Activated CD8-positive, alpha-beta memory T cell treated with anti-CD3 and anti-CD28 coated beads, Interleukin-2, amount 50 U/mL, for 48 hours (primary cell): ENCODE measurements around the gene TWF1.
A peak's percentile ranks its signal among the peaks of the same experiment; 100 is the strongest.
"Not testable (repeated sequence)": the region's sequence is repeated elsewhere in the genome, so short reads cannot be mapped to it uniquely, and the experiment has no call there.

Experiments used
- DNase-seq: peaks from one replicate; pipeline ENCODE4 v3.0.0-alpha.2; 2020

TWF1 gene

GRCh38 chr12:43797561-43798217 lies 8.4 kb downstream of the TWF1 start:
- no peak for DNase-seq

DNA sequence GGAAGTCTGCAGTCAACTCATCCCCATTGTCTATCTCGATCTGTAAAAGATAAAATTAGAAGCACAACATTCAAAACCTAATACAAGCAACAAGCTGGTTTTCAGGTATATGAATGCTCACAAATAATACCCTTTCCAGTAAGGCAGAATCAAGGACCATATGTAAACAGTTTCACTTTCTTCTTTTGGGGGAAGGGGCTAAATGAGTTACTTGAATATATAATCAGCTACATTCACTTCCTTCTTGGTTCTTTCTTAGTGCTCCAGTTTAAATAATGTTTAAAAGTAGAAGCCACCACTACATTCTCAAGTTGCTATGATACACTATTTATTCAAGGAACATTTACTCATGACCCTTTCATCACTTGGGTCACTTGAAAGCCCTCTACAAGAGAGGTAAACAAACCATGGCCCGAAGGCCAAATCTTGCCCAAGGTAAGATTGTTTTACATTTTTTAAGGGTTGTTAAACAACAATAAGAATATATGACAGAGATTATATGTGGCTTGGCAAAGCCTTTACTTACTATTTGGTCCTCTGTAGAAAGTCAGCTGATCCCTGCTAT lies 10.3 kb downstream of the TWF1 start:
- DNase-seq: no peak

DNA sequence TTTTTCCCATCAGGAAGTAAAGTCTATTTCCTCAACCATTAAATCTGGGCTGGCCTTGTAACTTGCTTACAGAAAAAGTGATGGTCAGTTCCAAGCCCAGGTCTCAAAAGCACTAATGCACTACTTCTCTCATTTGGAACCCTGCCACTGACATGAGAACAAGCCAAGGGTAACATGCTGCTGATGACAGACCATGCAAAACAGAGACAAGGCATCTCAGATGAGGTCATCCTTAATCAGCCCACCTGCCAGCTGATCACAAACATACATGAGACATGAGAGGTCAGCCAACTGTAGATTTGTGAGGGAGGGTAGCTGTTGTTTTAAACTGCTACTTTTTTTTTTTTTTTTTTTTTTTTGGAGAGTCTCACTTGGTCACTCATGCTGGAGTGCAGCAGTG lies 16.2 kb downstream of the TWF1 start:
- DNase-seq: no peak

- no peak for DNase-seq
These were observed 19.0 kb downstream of the TWF1 start for GRCh38 chr12:43786899-43787693.

DNA sequence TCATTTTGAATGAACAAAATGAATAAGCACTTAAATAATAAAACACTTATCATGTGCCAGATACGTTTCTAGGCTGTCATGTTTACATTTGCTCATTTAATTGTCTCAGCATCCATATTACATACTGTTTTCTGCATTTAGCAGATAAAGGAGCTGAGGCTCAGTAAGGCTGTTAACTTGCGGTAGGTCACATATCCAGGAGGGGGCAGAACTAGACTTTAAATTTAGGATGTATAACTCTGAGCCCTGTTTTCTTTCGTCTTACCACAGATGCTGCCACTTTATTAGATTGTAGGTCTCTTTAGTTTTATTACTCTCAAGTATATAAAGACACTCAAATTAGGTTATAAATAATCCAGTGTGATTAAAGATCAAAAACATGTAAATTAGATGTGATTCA lies 29.6 kb downstream of the TWF1 start:
- DNase-seq: no peak

DNA sequence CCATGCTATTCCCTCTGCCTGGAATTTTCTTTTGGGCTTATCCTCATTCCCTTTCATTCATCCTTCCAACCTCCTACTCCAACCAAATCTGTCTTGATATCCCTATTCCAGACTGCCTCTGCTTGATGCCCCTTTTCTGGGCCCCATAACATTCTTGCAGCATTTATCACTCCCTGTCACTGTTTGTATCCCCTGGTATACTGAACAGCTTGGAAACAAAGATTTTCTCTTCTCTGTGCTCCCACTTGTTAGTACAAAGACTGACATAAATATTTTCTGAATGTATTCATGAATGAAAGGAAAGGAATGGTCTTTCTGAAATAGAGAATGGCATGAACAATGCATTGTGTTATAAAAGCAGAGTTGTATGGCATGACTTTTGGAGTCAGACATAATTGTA lies 39.8 kb downstream of the TWF1 start:
- no peak for DNase-seq

GRCh38 chr12:43764528-43764927 lies 41.6 kb downstream of the TWF1 start:
- DNase-seq: no peak

DNA sequence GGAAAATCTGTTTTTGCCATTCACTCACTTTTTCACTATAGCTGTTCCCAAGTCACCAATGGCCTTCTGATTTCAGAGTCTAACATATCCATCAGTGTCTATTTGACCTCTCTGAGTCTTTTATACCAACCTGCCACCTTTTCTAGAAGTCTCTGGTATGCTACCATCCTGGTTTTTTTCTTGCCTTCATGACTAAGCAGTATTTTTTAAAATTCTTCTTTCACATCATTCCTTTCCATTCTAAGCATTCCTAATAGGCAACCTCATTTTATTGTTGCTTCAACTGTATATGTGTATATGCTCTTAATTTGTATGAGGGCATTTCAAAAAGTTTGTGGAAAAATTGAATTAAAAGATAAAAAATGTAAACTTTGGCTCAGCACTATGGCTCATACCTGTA lies 42.3 kb downstream of the TWF1 start:
- DNase-seq: no peak

DNA sequence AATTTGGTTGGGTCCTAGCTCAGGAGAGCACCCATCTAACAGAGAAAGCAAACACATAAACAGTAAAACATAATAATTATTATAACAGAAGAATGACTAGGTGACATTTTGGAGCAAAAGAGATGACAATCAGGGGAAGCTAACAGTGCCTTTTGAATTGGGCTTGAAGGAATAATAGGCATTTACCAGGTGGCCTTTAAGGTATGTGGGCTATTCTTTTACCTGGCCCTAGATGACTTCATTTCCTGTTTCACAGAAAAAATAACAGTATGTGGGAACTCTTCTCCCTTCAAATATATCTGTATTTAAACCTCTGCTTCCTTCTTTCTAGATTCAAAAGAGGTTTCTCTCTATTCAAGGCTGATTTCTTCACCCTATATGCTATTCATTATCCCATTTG lies 43.5 kb downstream of the TWF1 start:
- DNase-seq: no peak

DNA sequence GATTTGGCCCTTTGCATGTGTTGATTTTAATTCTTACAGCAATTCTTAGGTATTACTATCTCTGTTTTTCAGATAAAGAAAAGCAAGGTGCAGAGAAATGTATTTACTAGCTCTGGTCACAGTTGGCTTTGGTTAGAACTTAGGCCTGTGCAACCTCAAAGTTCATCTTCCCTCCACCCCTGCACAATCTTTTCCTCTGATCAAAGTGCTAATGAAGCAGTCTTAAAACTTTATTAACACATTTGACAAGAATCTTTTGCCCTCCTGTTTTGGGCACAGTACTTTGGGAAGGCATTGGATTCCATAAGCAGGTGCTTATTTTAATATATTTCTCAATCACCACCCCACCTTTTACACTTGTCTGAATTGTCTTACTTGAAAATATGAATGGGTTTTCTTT lies 44.6 kb downstream of the TWF1 start:
- no peak for DNase-seq

GRCh38 chr12:43760396-43760795 lies 45.7 kb downstream of the TWF1 start:
- DNase-seq: no peak

- peak; percentile 96 for DNase-seq
These were observed 47.2 kb downstream of the TWF1 start, which contains the start of the genes IRAK4 and PUS7L for GRCh38 chr12:43758728-43759563. Gene IRAK4, plus strand, starts transcription at chr12:43758951. Its CDS starts 9,161 bp downstream, at chr12:43768112. Gene PUS7L, minus strand, starts transcription at chr12:43758790. Its CDS starts 3,545 bp downstream, at chr12:43755245.

- DNase-seq: peak; percentile 68
These were observed 47.8 kb downstream of the TWF1 start for GRCh38 chr12:43758247-43758727.

DNA sequence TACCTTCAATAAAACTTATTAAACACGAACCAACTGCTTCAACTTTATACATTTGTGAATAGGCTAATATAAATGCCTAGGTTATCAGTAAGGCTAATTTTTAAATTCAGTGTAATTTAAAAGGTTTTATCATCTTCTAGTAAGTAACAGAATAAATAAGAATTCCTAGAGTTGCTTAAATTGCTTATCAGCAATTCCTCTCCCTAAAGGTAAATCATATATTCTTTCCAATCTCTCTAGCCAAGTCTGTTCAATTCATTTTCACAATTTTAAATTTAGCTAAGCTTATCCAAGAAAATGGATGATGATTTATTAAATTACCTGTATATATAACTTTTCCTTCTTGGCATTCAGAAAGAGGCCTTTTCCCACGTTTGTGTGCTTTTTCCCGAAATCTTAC lies 52.1 kb downstream of the TWF1 start:
- DNase-seq: no peak

DNA sequence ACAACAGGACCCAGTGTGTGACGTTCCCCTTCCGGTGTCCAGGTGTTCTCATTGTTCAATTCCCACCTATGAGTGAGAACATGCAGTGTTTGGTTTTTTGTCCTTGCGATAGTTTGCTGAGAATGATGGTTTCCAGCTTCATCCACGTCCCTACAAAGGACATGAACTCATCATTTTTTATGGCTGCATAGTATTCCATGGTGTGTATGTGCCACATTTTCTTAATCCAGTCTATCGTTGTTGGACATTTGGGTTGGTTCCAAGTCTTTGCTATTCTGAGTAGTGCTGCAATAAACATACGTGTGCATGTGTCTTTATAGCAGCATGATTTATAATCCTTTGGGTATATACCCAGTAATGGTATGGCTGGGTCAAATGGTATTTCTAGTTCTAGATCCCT lies 54.8 kb downstream of the TWF1 start:
- DNase-seq: not testable (repeated sequence)

DNA sequence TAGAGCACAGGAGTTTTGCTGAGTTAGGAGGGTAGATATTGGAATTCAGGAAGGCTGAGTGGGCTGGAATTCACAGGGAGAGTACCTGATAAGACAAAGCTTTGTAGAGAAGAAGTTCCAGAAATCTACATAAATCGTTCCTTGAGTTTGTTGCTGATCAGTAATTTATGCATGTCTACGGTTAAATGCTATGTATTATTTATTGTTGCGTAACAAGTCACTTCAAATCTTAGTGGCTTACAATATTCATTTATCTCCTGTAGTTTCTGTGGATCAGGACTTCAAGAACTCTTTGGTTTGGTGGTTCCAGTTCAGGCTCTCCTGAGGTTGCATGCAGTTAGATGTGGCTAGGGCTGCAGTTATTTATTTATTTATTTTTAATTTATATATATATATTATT lies 55.3 kb downstream of the TWF1 start:
- DNase-seq: no peak

- DNase-seq: no peak
These were observed 57.1 kb downstream of the TWF1 start for GRCh38 chr12:43749016-43749415.

GRCh38 chr12:43744826-43745225 lies 61.3 kb downstream of the TWF1 start:
- DNase-seq: no peak
